NCI-H82 treated with DMSO at 0.1 percent for 48 hours (cell line): Measurements from ENCODE around the gene PHYH.
"Not testable (repeated sequence)": the region's sequence is repeated elsewhere in the genome, so short reads cannot be mapped to it uniquely, and the experiment has no call there.

Experiments used
- DNase-seq: peaks from one replicate; lab custom pipeline; 2025; ENCODE audit not compliant: unreplicated experiment; lab: John Stamatoyannopoulos, UW

PHYH gene

GRCh38 chr10:13299437-13300287, at the start of gene PHYH:
Gene PHYH (minus strand): TSS chr10:13300064. CDS start chr10:13300042, 22 bp downstream.
- no peak for DNase-seq

- DNase-seq, result peak; percentile 12
Measured at GRCh38 chr10:13348216-13349017, 48.6 kb upstream of the PHYH start, which contains the start of gene SEPHS1. Gene SEPHS1 (minus strand): TSS chr10:13348293. CDS start chr10:13344950, 3,343 bp downstream.

- peak; percentile 21 for DNase-seq
Measured at GRCh38 chr10:13347500-13348156, 47.8 kb upstream of the PHYH start.

- no peak for DNase-seq
Measured at GRCh38 chr10:13347043-13347499, 47.2 kb upstream of the PHYH start.

- no peak for DNase-seq
Measured at GRCh38 chr10:13346283-13347042, 46.6 kb upstream of the PHYH start.

GRCh38 chr10:13340626-13341376, 40.9 kb upstream of the PHYH start:
- no peak for DNase-seq

- no peak for DNase-seq
Measured at GRCh38 chr10:13340068-13340467, 40.2 kb upstream of the PHYH start.

- DNase-seq, result no peak
Measured at GRCh38 chr10:13338390-13339110, 38.7 kb upstream of the PHYH start.

GRCh38 chr10:13337827-13338196, 37.9 kb upstream of the PHYH start:
- DNase-seq, result no peak

GRCh38 chr10:13337128-13337826, 37.4 kb upstream of the PHYH start:
- DNase-seq, result no peak

- no peak for DNase-seq
Measured at GRCh38 chr10:13335881-13336280, 36.0 kb upstream of the PHYH start.

GRCh38 chr10:13334556-13334955, 34.7 kb upstream of the PHYH start:
- no peak for DNase-seq

- no peak for DNase-seq
Measured at GRCh38 chr10:13331646-13332045, 31.8 kb upstream of the PHYH start.

GRCh38 chr10:13330980-13331379, 31.1 kb upstream of the PHYH start:
- not testable (repeated sequence) for DNase-seq

- no peak for DNase-seq
Measured at GRCh38 chr10:13329565-13329964, 29.7 kb upstream of the PHYH start.

GRCh38 chr10:13328613-13329012, 28.7 kb upstream of the PHYH start:
- no peak for DNase-seq

GRCh38 chr10:13328126-13328525, 28.3 kb upstream of the PHYH start:
- no peak for DNase-seq

- DNase-seq, result no peak
Measured at GRCh38 chr10:13327534-13327933, 27.7 kb upstream of the PHYH start.
